Ascending aorta (tissue), 2 donors: ENCODE results near the gene VPS37B. TPM values are rescaled to one million over a fixed set of nuclear protein-coding genes. Genes with fewer than 3 reads are reported as not detected.
A peak's percentile ranks its signal among the peaks of the same experiment; 100 is the strongest.

Experiments used
- DNase-seq, 2 donors: peaks; one replicate each; pipeline ENCODE4 v3.0.0-alpha.2; 2019; ENCODE audit warnings: low spot score in 2 of 2
- H3K27ac ChIP-seq, 2 donors: fragments of 200-600 bp; sonication (generic); one replicate each; pipeline ENCODE4 v1.5.1; 2016 to 2017; ENCODE audit warnings: mild to moderate bottlenecking in 1 of 2
- H3K27me3 ChIP-seq: fragments of 200-600 bp; sonication (generic); one replicate; pipeline ENCODE4 v1.5.1; 2017
- H3K36me3 ChIP-seq, 2 donors: fragments of 200-600 bp; sonication (generic); one replicate each; pipeline ENCODE4 v1.5.1; 2016
- H3K4me1 ChIP-seq, 2 donors: fragments of 200-600 bp; sonication (generic); one replicate each; pipeline ENCODE4 v1.5.1; 2016 to 2017; ENCODE audit warnings: mild to moderate bottlenecking in 1 of 2
- H3K4me3 ChIP-seq, 2 donors: fragments of 200-600 bp; sonication (generic); one replicate each; pipeline ENCODE4 v1.5.1; 2016 to 2017; ENCODE audit warnings: mild to moderate bottlenecking in 1 of 2
- H3K9me3 ChIP-seq, 2 donors: fragments of 200-600 bp; sonication (generic); one replicate each; pipeline ENCODE4 v1.5.1; 2016
- intact Hi-C: fragments of 100-400 bp; cut with DNase I; formaldehyde crosslinking; loops from one replicate; pipeline ENCODE4 v1.15.1; 2023
- total RNA-seq: library from RNA; depleted of rRNA; stranded (reverse); fragments of >200 nt; gene quantifications from one replicate; pipeline ENCODE4 v1.1.0, GENCODE V29; 2016
- TF ChIP-seq, protein P1 (sequence below), 3 experiments: fragments of 200-600 bp in 2 of 3; fragments of 450-650 bp in 1 of 3; sonication (generic) in 2 of 3; IDR thresholded peaks; one replicate each; pipeline ENCODE4 v1.5.1; 2016 to 2019; ENCODE audit warnings: antibody characterized with exemption in 3 of 3, mild to moderate bottlenecking in 1 of 3, moderate library complexity in 1 of 3

VPS37B gene
- total RNA-seq, 1 donor from 2014 or later: 31.8 TPM

- peaks cover 14 to 30% of the 10 kb centered on the region in 2 donors for H3K4me1 ChIP-seq
- H3K9me3 ChIP-seq: no peaks in the 10 kb centered on the region
These were observed 48.4 kb downstream of the VPS37B start for GRCh38 chr12:122847516-122847836.

GRCh38 chr12:122846622-122847515, 49.1 kb downstream of the VPS37B start:
- no peaks in the 10 kb centered on the region for H3K27me3 ChIP-seq
- H3K9me3 ChIP-seq: no peaks in the 10 kb centered on the region
- TF ChIP-seq, protein P1, sequence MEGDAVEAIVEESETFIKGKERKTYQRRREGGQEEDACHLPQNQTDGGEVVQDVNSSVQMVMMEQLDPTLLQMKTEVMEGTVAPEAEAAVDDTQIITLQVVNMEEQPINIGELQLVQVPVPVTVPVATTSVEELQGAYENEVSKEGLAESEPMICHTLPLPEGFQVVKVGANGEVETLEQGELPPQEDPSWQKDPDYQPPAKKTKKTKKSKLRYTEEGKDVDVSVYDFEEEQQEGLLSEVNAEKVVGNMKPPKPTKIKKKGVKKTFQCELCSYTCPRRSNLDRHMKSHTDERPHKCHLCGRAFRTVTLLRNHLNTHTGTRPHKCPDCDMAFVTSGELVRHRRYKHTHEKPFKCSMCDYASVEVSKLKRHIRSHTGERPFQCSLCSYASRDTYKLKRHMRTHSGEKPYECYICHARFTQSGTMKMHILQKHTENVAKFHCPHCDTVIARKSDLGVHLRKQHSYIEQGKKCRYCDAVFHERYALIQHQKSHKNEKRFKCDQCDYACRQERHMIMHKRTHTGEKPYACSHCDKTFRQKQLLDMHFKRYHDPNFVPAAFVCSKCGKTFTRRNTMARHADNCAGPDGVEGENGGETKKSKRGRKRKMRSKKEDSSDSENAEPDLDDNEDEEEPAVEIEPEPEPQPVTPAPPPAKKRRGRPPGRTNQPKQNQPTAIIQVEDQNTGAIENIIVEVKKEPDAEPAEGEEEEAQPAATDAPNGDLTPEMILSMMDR (IDR thresholded peaks at IDR 0.05): no peak
- peaks cover 0 to 9% of the 10 kb centered on the region in 2 donors for H3K36me3 ChIP-seq
- peak overlapping the region in 1 of 2 donors; percentile 9 for H3K27ac ChIP-seq
- intact Hi-C loops: no loop called here
- DNase-seq: no peak
- peaks cover 10 to 28% of the 10 kb centered on the region in 2 donors for H3K4me1 ChIP-seq
- H3K4me3 ChIP-seq: no peak overlapping the region

More at GRCh38 chr12:122847516-122847836, 48.4 kb downstream of the VPS37B start:
- DNase-seq: no peak
- Histone ChIP-seq H3K36me3 (peaks cover 0 to 9% of the 10 kb centered on the region in 2 donors), H3K27ac (no peak overlapping the region), H3K4me3 (no peak overlapping the region), H3K27me3 (no peaks in the 10 kb centered on the region)
- intact Hi-C loops: no loop called here
- TF ChIP-seq, protein P1 (IDR thresholded peaks at IDR 0.05): no peak

DNA sequence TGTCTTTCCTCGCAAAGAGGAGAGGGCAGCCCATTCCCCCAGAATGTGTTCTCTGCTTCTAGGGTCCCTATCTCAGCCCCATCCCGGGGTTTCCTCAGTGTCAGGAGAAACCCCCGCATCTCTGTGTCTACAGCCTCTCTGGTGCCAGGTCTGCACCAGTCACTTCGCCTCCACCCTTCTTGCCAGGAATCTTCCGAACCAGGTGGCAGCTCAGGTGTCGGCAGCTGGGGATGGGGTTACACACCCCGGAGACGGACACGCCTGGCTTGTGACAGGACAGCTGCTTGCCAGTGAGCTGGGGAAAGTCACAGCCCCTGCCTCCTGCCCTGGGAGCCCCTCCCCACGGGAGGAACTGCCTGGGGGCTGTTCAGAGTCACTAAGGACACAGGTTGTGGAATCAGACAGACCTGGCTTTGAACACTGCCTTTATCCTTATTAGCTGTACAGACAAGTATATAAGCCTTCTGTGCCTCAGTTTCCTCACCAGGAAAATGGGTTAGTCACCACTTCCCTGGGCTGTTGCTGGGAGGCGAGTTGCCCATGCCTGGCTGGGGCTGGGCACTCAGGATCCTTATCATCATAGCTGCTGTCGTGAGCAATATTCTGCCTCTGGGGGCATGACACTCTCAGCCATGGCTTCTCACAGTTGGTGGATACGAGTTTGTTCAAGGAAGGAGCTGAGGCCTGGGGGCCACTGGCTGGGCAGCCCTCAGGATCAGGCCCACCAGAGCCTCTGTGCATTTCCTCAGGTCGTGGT, 49.9 kb downstream of the VPS37B start:
- intact Hi-C loops: no loop called here
- H3K9me3 ChIP-seq: no peaks in the 10 kb centered on the region
- TF ChIP-seq, protein P1 (IDR thresholded peaks at IDR 0.05): no peak
- no peaks in the 10 kb centered on the region for H3K27me3 ChIP-seq
- H3K27ac ChIP-seq: no peak overlapping the region
- DNase-seq: no peak
- peaks cover 6 to 27% of the 10 kb centered on the region in 2 donors for H3K4me1 ChIP-seq
- H3K36me3 ChIP-seq: peaks cover 0 to 9% of the 10 kb centered on the region in 2 donors
- H3K4me3 ChIP-seq: no peak overlapping the region

DNA sequence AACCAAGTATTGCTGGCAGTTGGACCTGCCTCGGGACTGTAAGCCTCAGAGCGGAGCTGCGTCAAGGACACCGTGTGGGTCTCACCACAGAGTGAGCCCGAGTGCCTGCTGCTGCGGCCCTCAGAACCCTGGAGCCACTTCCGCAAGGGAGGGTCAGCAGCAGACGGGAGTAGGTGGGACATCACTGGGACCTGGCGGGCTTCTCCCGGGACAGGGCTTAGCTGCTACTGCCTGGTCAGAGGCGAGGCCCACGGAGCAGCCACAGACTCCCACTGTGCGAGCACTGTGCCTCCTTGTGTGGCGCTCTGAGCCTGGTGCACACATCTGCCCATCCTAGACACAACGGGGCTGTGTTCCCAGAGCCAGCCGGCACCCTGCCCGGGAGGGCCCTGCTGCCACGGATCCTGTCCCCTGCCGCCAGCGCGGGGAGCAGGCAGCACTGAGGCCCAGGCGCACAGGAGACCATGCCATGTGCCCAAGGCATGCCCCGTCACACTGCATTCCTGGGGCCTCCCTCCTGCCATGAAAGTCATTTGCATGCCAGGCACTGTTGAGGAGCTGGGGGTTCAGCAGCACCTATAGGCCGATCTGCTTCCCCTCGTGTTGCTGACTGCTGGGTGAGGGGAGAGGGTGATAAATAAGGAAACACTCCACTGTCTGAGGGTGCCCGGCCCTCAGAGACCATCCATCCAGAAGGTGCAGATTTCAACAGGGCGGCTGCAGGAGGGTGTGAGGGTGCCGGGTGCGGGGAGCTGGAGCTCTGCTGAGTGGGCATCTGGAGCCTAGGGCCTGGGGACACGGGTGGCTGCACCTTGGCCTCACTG, 50.7 kb downstream of the VPS37B start:
- peaks cover 0 to 9% of the 10 kb centered on the region in 2 donors for H3K36me3 ChIP-seq
- H3K4me3 ChIP-seq: no peak overlapping the region
- TF ChIP-seq, protein P1 (IDR thresholded peaks at IDR 0.05): no peak
- H3K9me3 ChIP-seq: no peaks in the 10 kb centered on the region
- peaks cover 3 to 26% of the 10 kb centered on the region in 2 donors for H3K4me1 ChIP-seq
- H3K27ac ChIP-seq: no peak overlapping the region
- H3K27me3 ChIP-seq: no peaks in the 10 kb centered on the region
- intact Hi-C loops: no loop called here
- no peak for DNase-seq

GRCh38 chr12:122844366-122844971, 51.5 kb downstream of the VPS37B start:
- Histone ChIP-seq H3K27me3 (no peaks in the 10 kb centered on the region), H3K4me1 (peaks cover 3 to 22% of the 10 kb centered on the region in 2 donors), H3K27ac (no peak overlapping the region), H3K9me3 (no peaks in the 10 kb centered on the region), H3K36me3 (peaks cover 0 to 9% of the 10 kb centered on the region in 2 donors), H3K4me3 (no peak overlapping the region)
- DNase-seq: no peak
- TF ChIP-seq, protein P1 (IDR thresholded peaks at IDR 0.05): no peak
- intact Hi-C loops: no loop called here
